Esophagus squamous epithelium (tissue), 5 donors: ENCODE data around the gene RAN. TPM values are rescaled to one million over a fixed set of nuclear protein-coding genes. Genes with fewer than 3 reads are reported as not detected.

Source experiments
- DNase-seq: peaks from one replicate; lab custom pipeline; 2025; lab: John Stamatoyannopoulos, UW
- H3K27ac ChIP-seq, 4 donors: fragments of 200-600 bp; sonication (generic); one replicate each; pipeline ENCODE4 v1.5.1; 2016 to 2019; ENCODE audit warnings: mild to moderate bottlenecking in 1 of 4
- H3K27me3 ChIP-seq, 4 donors: fragments of 200-600 bp; sonication (generic); 1 replicate in 3 of 4; 2 replicates in 1 of 4; pipeline versions ENCODE4 v1.5.1 to v1.6.0; 2017 to 2021; ENCODE audit warnings: antibody characterized with exemption in 1 of 4
- H3K36me3 ChIP-seq, 3 donors: fragments of 200-600 bp; sonication (generic); one replicate each; pipeline ENCODE4 v1.5.1; 2016 to 2019
- H3K4me1 ChIP-seq, 3 donors: fragments of 200-600 bp; sonication (generic); one replicate each; pipeline ENCODE4 v1.5.1; 2017 to 2019
- H3K4me3 ChIP-seq, 4 donors: fragments of 200-600 bp; sonication (generic); 1 replicate in 3 of 4; 2 replicates in 1 of 4; pipeline ENCODE4 v1.5.1; 2016 to 2019; ENCODE audit warnings: mild to moderate bottlenecking in 2 of 4, moderate library complexity in 1 of 4
- H3K9me3 ChIP-seq, 3 donors: fragments of 200-600 bp; sonication (generic); one replicate each; pipeline ENCODE4 v1.5.1; 2016 to 2019
- CTCF ChIP-seq, 6 experiments: fragments of 450-650 bp in 4 of 6; fragments of 200-600 bp in 2 of 6; sonication (generic) in 2 of 6; IDR thresholded peaks; one replicate each; pipeline ENCODE4 v1.5.1; 2016 to 2019; ENCODE audit warnings: antibody characterized with exemption in 6 of 6, mild to moderate bottlenecking in 4 of 6, moderate library complexity in 4 of 6
- POLR2A ChIP-seq, 4 donors: fragments of 450-650 bp; IDR thresholded peaks; one replicate each; pipeline ENCODE4 v1.6.1; 2017; ENCODE audit warnings: antibody characterized with exemption in 4 of 4, mild to moderate bottlenecking in 4 of 4, moderate library complexity in 3 of 4
- WGBS, 2 donors: methylation state at CpG; one replicate each; pipeline ENCODE4 v1.1.5; 2018; 5-methylcytosine and 5-hydroxymethylcytosine counted together
- intact Hi-C: fragments of 100-400 bp; cut with DNase I; formaldehyde crosslinking; loops from one replicate; pipeline ENCODE4 v1.15.0; 2022
- total RNA-seq, 4 donors: library from RNA; depleted of rRNA; stranded (reverse); fragments of >200 nt; gene quantifications; one replicate each; pipeline ENCODE4 v1.1.0, GENCODE V29; 2016
- donor health status: DM: yes; HTN: yes; CAD: no.

The RAN gene
- total RNA-seq, 4 donors from 2014 or later, result 204 to 375 (median 325) TPM

GRCh38 chr12:130849561-130850417 lies 22.1 kb upstream of the RAN start:
- intact Hi-C loops, result no loop called here
- Histone ChIP-seq H3K4me3 (no peak overlapping the region), H3K9me3 (no peaks in the 10 kb centered on the region), H3K27ac (no peak overlapping the region), H3K4me1 (no peaks in the 10 kb centered on the region), H3K27me3 (peaks cover 0 to 15% (median 0%) of the 10 kb centered on the region in 4 donors), H3K36me3 (no peaks in the 10 kb centered on the region)
- TF ChIP-seq CTCF (IDR thresholded peaks at IDR 0.05) (no peak), POLR2A (IDR thresholded peaks at IDR 0.05) (no peak)
- WGBS, 2 donors, result 55 to 61% methylated on average over 7 of the region's 7 CpGs
- DNase-seq, result no peak

- WGBS, 2 donors, result 71 to 82% methylated on average over 12 of the region's 12 CpGs
- no peak overlapping the region for H3K4me3 ChIP-seq
- H3K4me1 ChIP-seq, result no peaks in the 10 kb centered on the region
- H3K9me3 ChIP-seq, result no peaks in the 10 kb centered on the region
- intact Hi-C loops, result no loop called here
- no peaks in the 10 kb centered on the region for H3K36me3 ChIP-seq
- TF ChIP-seq POLR2A (IDR thresholded peaks at IDR 0.05) (no peak), CTCF (IDR thresholded peaks at IDR 0.05) (no peak)
- H3K27ac ChIP-seq, result no peak overlapping the region
- peaks cover 0 to 22% (median 0%) of the 10 kb centered on the region in 4 donors for H3K27me3 ChIP-seq
- DNase-seq, result no peak
These were observed 21.3 kb upstream of the RAN start for GRCh38 chr12:130850418-130851021.

GRCh38 chr12:130856088-130856487 lies 15.8 kb upstream of the RAN start:
- no peaks in the 10 kb centered on the region for H3K36me3 ChIP-seq
- DNase-seq, result no peak
- H3K27ac ChIP-seq, result no peak overlapping the region
- intact Hi-C loops, result no loop called here
- peaks cover 0 to 22% (median 0%) of the 10 kb centered on the region in 4 donors for H3K27me3 ChIP-seq
- H3K9me3 ChIP-seq, result peaks cover 0 to 11% (median 10%) of the 10 kb centered on the region in 3 donors
- no peak overlapping the region for H3K4me3 ChIP-seq
- WGBS, 2 donors, result 68 to 75% methylated on average over 4 of the region's 4 CpGs
- H3K4me1 ChIP-seq, result no peaks in the 10 kb centered on the region
- TF ChIP-seq CTCF (IDR thresholded peaks at IDR 0.05) (no peak), POLR2A (IDR thresholded peaks at IDR 0.05) (no peak)

- Histone ChIP-seq H3K36me3 (no peaks in the 10 kb centered on the region), H3K27me3 (peaks cover 0 to 22% (median 0%) of the 10 kb centered on the region in 4 donors), H3K27ac (no peak overlapping the region), H3K4me1 (no peaks in the 10 kb centered on the region), H3K4me3 (no peak overlapping the region), H3K9me3 (peaks cover 0 to 11% (median 10%) of the 10 kb centered on the region in 3 donors)
- intact Hi-C loops, result no loop called here
- no peak for DNase-seq
- WGBS, 2 donors, result 76 to 88% methylated on average over 4 of the region's 4 CpGs
- TF ChIP-seq POLR2A (IDR thresholded peaks at IDR 0.05) (no peak), CTCF (IDR thresholded peaks at IDR 0.05) (no peak)
These were observed 13.8 kb upstream of the RAN start for GRCh38 chr12:130858084-130858483.

GRCh38 chr12:130859161-130859560 lies 12.7 kb upstream of the RAN start:
- intact Hi-C loops, result no loop called here
- TF ChIP-seq CTCF (IDR thresholded peaks at IDR 0.05), result no peak
- TF ChIP-seq POLR2A (IDR thresholded peaks at IDR 0.05), result no peak
- no peaks in the 10 kb centered on the region for H3K4me1 ChIP-seq
- peaks cover 0 to 11% (median 10%) of the 10 kb centered on the region in 3 donors for H3K9me3 ChIP-seq
- 87 to 91% methylated on average over 6 of the region's 6 CpGs for WGBS, 2 donors
- peaks cover 0 to 12% (median 0%) of the 10 kb centered on the region in 4 donors for H3K27me3 ChIP-seq
- DNase-seq, result no peak
- no peak overlapping the region for H3K27ac ChIP-seq
- no peak overlapping the region for H3K4me3 ChIP-seq
- no peaks in the 10 kb centered on the region for H3K36me3 ChIP-seq
